T-helper 22 cell (primary cell): Measurements from ENCODE around the gene CDH22.
A peak's percentile ranks its signal among the peaks of the same experiment; 100 is the strongest.

Experiments
- DNase-seq: peaks from one replicate; pipeline ENCODE4 v3.0.0-alpha.2; 2020; ENCODE audit warnings: low read depth

CDH22 gene

DNA sequence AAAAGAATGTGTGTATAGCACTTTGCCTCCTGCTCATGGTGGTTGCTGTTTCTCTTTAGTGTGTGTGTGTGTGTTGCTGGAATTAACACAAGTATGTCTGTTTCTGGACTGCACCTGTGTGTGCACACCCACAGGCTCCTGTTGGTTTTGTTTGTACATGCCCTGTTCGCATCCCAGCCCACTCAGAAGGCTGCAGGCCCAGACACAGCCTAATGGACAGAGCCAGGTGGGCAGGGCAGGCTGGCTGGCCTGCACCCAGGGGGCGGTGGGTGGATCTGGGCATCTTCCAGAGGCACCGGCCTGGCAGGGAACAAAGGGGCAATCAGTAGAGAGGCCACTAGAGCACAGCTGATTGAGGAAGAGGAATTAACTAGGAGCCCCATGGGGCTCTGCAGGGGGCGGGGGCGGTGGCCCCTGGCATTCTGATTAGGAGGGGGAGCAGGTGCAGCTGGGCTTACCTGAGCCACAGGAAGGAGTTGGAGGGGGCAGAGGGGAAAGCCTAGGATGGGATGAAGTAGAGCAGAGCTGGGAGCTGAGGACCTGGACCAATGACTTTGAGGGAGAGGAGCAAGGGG, 168.3 kb downstream of the CDH22 start:
- DNase-seq = no peak

DNA sequence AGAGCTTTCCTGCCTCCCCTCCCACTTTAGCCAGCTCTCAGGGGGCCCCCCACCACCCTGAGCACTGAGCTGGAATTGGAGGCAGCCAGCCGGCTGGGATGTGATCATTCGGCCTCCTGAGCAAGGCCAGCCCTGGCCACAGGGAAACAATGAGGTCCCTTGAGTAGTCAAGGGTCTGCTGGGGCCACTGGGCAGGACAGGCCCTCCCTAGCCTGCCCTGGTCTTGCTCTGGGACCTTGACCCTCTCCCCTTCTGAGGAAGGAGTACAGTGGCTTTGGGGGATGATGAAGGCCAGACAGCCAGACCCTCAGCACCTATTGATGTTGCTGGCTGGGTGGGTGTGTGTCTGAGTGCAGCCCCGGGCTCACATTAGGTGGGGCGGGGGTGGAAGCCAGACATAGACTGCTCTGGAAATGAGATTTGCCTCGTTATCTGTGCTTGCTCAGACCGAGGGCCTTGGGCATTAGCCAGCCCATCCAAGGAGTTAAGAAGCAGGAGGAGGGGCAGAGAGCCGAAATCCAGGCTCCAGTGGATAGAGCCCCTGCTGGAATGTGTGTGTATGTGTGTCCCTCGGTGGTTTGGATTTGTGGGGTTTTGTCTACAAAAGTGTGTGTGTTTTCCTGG, 168.9 kb downstream of the CDH22 start:
- no peak for DNase-seq

DNA sequence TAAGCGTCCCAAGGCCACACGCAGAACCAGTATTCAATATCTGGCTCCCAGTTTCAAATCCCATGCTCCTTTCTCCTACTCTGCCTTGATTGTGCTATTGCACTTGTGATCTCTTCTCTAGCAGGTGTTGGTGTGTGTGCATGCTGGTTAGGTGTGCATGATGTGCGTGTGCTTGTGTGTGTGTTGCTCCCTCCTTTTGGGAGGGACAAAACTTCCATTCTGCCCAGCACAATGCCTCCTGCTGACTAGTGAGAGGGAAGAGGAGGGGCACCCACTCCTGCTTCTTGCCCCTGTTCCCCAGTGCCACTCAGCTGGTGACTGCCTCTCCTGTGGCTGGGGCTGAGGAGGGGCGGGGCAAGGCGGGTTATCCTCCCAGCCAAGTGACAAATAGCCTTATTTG, 170.5 kb downstream of the CDH22 start:
- no peak for DNase-seq

DNA sequence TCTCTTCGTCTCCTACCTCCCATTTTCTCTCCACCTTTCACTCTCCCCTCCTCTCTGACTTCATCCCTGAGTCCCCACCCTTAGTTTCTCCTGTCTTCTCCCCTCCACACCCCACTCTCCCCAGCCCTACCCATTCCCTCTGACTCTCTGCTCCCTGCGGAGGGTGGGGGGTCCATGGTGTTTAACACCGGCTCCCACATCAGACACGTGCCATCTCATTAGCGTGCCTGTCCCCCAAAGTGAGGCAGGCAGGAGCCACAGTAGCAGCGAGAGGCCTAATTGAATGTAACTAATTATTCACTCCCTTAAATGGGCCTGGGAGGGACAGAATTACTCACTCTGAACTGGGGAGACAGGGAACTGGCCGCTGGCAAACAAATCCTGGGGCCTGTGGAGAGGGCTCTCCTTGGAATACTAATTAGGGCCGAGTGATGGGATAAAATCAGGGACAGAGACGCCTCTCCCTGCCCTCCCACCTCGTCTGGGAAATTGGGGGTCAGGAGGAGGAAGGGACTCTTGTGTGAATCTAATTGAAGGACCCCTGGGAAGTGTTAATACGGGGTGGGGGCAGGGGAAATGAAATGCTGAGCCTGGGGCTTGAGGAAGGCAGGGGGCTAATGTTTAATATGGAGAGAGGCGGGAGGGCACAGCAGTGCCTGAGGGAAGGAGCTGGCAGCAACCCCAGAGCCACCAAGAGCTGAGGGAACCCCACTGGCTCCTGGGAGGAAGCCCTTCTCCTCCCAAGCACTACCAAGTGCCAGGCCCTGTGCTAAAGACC, 172.3 kb downstream of the CDH22 start:
- no peak for DNase-seq

DNA sequence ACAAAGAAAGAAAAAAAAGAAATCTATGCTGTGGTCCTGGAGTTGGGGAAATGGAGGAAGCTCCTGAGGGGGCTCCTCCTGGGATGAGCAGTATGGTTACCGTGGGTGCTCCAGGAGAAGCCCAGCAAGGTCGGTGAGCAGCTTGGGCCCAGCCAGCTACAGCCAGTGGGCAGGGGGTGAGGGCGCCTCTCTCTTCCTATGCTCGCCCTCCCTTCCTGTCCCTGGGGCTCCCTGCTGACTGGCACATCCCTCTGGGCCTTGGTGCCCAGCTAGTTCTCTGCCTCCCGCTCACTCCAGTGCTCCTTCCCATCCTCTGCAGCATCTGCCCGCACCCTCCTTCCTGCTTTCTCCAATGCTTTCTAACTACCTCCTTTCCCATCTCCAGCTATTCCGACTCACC, 173.6 kb downstream of the CDH22 start:
- no peak for DNase-seq

DNA sequence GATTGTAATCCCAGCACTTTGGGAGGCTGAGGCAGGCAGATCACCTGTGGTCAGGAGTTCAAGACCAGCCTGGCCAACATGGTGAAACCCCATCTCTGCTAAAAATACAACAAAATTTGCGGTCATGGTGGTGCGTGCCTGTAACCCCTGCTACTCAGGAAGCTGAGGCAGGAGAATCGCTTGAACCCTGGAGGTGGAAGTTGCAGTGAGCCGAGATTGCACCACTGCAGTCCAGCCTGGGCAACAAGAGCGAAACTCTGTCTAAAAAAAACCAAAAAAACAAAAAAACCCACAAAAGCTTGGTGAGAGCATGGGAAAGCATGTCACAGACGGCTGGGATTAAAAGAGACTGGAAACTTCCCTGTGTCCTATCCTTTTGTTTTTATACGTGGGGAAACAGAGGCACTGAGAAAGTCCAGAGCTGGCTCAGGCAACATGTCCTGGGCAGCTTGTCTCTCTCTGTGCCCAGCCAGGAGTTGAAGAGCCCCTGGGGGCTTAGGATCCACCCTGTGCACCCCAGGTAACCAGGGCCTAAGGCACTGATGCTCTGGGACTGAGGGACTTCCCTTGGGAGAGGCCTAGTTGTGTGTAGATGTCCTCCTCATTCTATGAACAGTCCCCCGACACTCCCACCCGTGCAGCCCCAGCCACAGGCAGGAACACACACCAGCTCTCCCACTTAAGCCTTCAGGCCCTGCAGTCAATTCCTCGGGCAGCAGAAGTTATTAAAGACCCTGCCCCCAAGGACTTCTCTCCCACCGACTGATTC, 174.2 kb downstream of the CDH22 start:
- no peak for DNase-seq

DNA sequence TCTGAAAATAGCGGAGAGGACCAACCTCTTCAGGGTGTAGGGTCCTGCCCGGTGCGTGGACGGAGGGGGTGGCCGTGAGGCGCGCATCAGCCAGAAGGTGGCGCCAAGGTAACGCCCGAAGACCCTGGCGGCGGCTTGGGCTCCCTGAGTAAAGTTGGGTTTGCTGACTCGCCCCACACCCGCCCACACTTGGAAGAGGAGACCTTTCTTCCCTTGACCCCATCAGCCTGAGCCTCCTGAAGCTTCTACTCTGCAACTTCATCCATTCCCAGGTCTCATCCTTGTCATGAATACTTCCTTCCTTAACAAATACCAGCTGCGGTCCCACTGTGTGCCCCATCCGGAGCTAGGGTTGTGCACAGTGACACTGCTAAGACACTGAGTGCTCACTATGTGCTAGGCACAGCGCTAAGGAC, 175.6 kb downstream of the CDH22 start:
- peak; percentile 19 for DNase-seq

DNA sequence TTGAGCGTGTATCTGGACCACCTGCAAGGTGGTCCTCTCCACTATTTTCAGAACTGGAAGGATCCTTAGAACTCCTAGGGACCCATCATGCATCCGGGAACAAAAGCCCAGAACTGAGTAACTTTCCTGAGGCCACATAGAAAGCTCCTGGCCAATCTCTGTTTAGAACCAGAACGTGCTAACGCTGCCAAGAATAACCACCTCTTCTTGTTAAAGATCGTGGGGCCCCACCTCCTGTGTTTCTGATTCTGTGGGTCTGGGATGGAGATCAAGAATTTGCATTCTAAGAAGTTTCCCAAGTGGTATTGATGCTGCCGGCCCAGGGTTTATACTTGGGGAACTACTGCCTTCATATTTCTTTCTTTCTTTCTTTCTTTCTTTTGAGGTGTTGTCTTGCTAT, 176.9 kb downstream of the CDH22 start:
- DNase-seq = no peak

DNA sequence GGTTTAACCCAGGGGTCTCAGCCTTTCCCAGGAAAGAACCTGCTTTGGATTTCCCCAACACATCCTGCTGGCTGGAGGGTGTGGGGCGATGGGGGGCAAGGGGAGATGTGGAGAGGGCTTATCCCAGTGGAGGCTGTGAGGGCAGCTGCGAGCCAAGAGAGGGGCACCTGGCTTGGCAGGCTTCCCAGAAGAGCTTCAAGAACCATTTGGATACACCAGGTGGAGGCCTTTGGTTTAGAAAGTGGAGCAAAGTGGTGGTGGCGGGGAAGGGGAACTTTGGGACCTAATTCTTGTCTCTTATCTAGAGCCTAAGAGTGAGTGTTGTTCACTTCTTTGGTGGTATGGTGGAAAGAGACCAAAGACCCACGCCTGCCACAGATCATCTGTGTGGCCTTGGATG, 177.8 kb downstream of the CDH22 start:
- no peak for DNase-seq

DNA sequence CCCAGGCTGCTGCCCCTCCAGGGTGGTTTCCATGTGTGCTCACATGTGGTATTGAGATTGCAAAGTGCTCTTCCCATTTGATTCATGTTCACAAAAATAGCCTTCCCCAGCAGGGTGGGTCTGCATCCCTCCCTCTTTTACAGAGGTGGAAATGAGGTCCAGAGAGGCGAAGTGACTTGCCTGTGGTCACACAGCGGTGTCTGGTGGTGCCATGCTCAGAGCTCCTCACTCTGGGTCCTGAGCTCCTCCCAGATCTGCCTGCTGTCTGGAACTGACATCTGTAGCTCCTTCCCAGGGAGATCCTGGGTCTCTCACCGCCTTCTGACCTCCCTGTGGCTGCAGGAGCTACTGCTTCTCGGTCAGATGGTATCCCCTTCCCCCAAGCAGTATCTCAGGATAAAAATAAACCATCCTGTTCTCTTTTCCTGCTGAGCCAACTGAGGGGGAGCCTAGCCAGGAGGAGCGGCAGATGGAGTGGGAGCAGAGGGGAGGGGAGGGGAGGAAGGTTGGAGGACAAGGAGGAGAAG, 178.3 kb downstream of the CDH22 start:
- no peak for DNase-seq

DNA sequence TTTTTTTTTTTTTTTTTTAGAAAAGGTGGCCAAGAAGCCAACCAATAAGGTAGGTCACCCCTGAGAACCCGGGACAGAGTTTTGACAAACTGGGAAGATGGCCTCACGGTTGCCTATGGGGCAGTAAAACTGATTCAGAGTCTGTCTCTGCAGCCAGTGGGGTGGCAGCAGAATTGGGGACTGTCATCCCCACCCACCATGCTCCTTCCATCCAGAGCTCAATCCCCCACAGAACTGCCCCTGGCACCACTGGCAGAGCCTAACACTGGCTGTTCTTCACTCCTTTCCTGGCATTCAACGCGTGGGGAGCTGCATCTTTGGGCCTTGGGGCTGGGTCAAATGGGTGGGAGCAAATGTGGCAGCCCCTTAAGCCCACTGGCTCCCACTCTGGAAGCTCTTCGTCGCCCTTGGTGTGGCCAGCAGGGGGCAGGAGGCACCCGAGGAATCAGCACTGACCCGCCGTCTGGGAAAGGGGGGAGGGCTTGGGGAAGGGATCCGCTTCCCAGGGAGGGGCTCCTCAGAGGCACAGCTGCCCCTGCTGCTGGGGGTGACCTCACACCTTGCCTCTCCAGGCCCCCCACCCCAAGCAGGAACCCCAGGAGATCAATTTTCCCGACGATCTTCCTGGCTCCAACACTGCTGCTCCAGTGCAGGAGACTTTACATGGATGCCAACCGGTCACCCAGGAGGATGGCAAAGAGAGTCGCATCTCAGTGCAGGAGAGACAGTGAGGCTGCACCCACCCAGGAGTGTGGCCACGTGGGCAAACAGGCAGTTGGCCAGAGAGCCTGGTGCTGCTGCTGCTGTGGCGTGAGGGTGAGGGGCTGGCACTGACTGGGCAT, 179.8 kb downstream of the CDH22 start:
- DNase-seq = no peak

DNA sequence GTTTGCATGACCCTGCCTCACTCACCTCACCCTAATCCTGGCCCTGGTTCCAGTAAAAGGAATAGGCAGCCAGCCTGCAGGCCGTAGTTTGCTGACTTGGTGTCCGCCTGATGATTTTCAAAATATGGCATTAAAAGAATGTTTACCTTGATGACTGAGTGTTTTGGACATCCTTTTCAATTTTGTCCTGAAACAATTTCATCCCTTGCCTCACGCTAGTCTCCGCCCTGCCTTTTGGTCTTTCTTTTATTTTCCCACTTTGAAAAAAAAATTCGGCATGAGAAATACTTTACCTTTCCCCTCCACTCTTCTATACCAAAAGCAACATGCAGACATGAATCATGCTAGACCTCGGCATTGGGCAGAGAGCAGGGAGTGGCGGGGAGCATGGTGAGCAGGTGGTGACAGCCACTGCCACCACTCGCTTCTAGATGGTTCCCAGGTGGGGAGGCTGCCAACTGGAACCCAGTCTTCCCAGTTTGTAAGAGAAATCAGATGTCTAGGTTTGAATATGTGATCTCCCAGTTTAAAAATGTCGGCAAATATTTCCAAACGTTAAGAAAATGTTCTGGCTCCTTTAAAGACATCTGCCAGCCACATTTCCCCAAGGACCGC, 180.8 kb downstream of the CDH22 start:
- no peak for DNase-seq

DNA sequence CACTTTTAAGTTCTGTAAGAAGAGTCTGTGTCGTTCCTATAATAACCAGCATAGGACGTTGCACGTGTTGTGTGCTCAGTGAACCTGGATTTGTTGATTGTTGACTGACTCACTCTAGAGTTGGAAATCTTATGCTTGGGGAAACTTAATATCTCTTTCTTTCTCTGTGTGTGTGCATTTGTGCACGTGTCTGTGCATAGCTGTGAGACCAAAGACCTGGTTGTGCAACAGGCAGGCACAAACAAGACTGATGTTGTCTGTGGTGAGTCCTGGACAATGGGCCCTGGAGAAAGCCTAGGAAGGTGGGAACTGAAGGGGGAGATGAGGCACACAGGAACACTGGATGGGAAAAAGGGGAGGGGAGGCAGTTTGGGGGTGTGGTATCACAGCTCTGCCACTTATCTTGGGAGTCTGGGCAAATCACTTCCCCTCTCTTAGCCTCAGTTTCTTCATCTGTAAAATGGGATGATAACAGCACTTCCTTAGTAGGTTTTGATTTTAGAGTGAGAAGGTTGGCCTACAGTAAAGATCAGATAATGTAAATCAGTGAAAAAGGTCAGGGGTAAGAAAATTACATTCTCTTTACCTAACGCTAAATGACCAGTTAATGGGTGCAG, 181.8 kb downstream of the CDH22 start:
- no peak for DNase-seq
